HL-60/S4 treated with retinoic acid at 250 ng/mL for 4 days and 3 days (cell line): ENCODE data around the gene LMOD1.
"Not testable (repeated sequence)": the region's sequence is repeated elsewhere in the genome, so short reads cannot be mapped to it uniquely, and the experiment has no call there.

Source experiments
- in situ Hi-C: fragments of 300-500 bp; cut with MboI; formaldehyde crosslinking; loops from 2 replicates; pipeline ENCODE4 v1.7.0; 2022; ENCODE audit warnings: low sequenced_read_pairs

Gene LMOD1

GRCh38 chr1:201946224-201946908 lies at the start of gene LMOD1:
Gene LMOD1 (minus strand): TSS chr1:201946548. CDS start chr1:201946340, 208 bp downstream.
- in situ Hi-C loops = no loop called here

- in situ Hi-C loops = no loop called here
Observed at GRCh38 chr1:201990427-201990826, 44.1 kb upstream of the LMOD1 start.

- in situ Hi-C loops = no loop called here
Observed at GRCh38 chr1:201989354-201990128, 43.2 kb upstream of the LMOD1 start.

- in situ Hi-C loops = no loop called here
Observed at GRCh38 chr1:201988601-201989000, 42.3 kb upstream of the LMOD1 start.

- in situ Hi-C loops = no loop called here
Observed at GRCh38 chr1:201985355-201985754, 39.0 kb upstream of the LMOD1 start.

- in situ Hi-C loops = no loop called here
Observed at GRCh38 chr1:201984446-201984845, 38.1 kb upstream of the LMOD1 start.

GRCh38 chr1:201983380-201983805 lies 37.0 kb upstream of the LMOD1 start:
- in situ Hi-C loops = no loop called here

GRCh38 chr1:201982623-201983379 lies 36.5 kb upstream of the LMOD1 start, which contains the start of gene RNPEP:
Gene RNPEP (plus strand): TSS chr1:201982648. CDS start chr1:201982667, 19 bp downstream.
- in situ Hi-C loops = no loop called here

- in situ Hi-C loops = no loop called here
Observed at GRCh38 chr1:201982082-201982622, 35.8 kb upstream of the LMOD1 start.

GRCh38 chr1:201970334-201971159 lies 24.2 kb upstream of the LMOD1 start:
- in situ Hi-C loops = loop anchor here (10.0 kb wide), 1 partner anchor 96 kb away; no protein-coding TSS in a partner anchor

GRCh38 chr1:201968202-201968925 lies 22.0 kb upstream of the LMOD1 start:
- in situ Hi-C loops = no loop called here

GRCh38 chr1:201966171-201966570 lies 19.8 kb upstream of the LMOD1 start:
- in situ Hi-C loops = no loop called here

GRCh38 chr1:201964261-201964660 lies 17.9 kb upstream of the LMOD1 start:
- in situ Hi-C loops = no loop called here

GRCh38 chr1:201962382-201962781 lies 16.0 kb upstream of the LMOD1 start:
- in situ Hi-C loops = not testable (repeated sequence)

GRCh38 chr1:201958348-201958747 lies 12.0 kb upstream of the LMOD1 start:
- in situ Hi-C loops = no loop called here

GRCh38 chr1:201955729-201956143 lies 9.4 kb upstream of the LMOD1 start:
- in situ Hi-C loops = no loop called here

- in situ Hi-C loops = no loop called here
Observed at GRCh38 chr1:201955009-201955728, 8.8 kb upstream of the LMOD1 start, which contains the start of gene TIMM17A. Gene TIMM17A (plus strand): TSS chr1:201955503. CDS start chr1:201955527, 24 bp downstream.

- in situ Hi-C loops = no loop called here
Observed at GRCh38 chr1:201954263-201955008, 8.1 kb upstream of the LMOD1 start.
